Progenitor cell of endocrine pancreas (in vitro differentiated cells): ENCODE results near the gene EBF4. TPM values are rescaled to one million over a fixed set of nuclear protein-coding genes. Genes with fewer than 3 reads are reported as not detected.

Source experiments
- DNase-seq: peaks from one replicate; pipeline ENCODE4 v3.0.0; 2021; ENCODE audit warnings: low spot score; ENCODE audit not compliant: unreplicated experiment
- H3K27ac Mint-ChIP-seq: 2 replicates; pipeline ENCODE4 v1.8.0; 2021; ENCODE audit warnings: mild to moderate bottlenecking, moderate library complexity, mixed read lengths
- H3K27me3 Mint-ChIP-seq: 2 replicates; pipeline ENCODE4 v1.8.0; 2021; ENCODE audit warnings: mixed read lengths
- H3K36me3 Mint-ChIP-seq: 2 replicates; pipeline ENCODE4 v1.8.0; 2022; ENCODE audit warnings: mixed read lengths; ENCODE audit not compliant: insufficient read depth
- H3K4me1 Mint-ChIP-seq: 2 replicates; pipeline ENCODE4 v1.8.0; 2021; ENCODE audit warnings: low read depth, mixed read lengths
- H3K4me3 Mint-ChIP-seq: 2 replicates; pipeline ENCODE4 v1.8.0; 2021; ENCODE audit warnings: low read depth, mild to moderate bottlenecking, moderate library complexity, mixed read lengths
- H3K9me3 Mint-ChIP-seq: 2 replicates; pipeline ENCODE4 v1.8.0; 2021; ENCODE audit warnings: low read depth, mixed read lengths
- CTCF ChIP-seq: fragments of 200-600 bp; sonication (generic); IDR thresholded peaks from one replicate; pipeline ENCODE4 v1.5.0; 2021; ENCODE audit warnings: antibody characterized with exemption, mild to moderate bottlenecking; ENCODE audit not compliant: unreplicated experiment
- total RNA-seq: library from RNA; stranded (reverse); gene quantifications from 2 replicates; pipeline ENCODE4 v1.2.1, GENCODE V29; 2021

The EBF4 gene
- total RNA-seq, 1 donor from 2014 or later = 63.8 TPM

- H3K27ac Mint-ChIP-seq = peak overlapping the region; percentile 33
- TF ChIP-seq CTCF = no peak
Observed at GRCh38 chr20:2653556-2654383, 38.8 kb upstream of the EBF4 start.

GRCh38 chr20:2654384-2654822 lies 38.2 kb upstream of the EBF4 start:
- H3K4me1 Mint-ChIP-seq = peaks cover 15% of the 10 kb centered on the region
- DNase-seq = no peak
- H3K27me3 Mint-ChIP-seq = no peaks in the 10 kb centered on the region
- H3K27ac Mint-ChIP-seq = no peak overlapping the region
- H3K36me3 Mint-ChIP-seq = peaks cover 35% of the 10 kb centered on the region
- no peaks in the 10 kb centered on the region for H3K9me3 Mint-ChIP-seq
- no peak for TF ChIP-seq CTCF
- H3K4me3 Mint-ChIP-seq = peak overlapping the region; percentile 88

More at GRCh38 chr20:2653556-2654383, 38.8 kb upstream of the EBF4 start:
- Mint-ChIP-seq H3K4me3 (peak overlapping the region; percentile 88), H3K36me3 (peaks cover 35% of the 10 kb centered on the region), H3K4me1 (peaks cover 15% of the 10 kb centered on the region), H3K27me3 (no peaks in the 10 kb centered on the region), H3K9me3 (no peaks in the 10 kb centered on the region)
- no peak for DNase-seq

- peak overlapping the region; percentile 88 for H3K4me3 Mint-ChIP-seq
- peaks cover 35% of the 10 kb centered on the region for H3K36me3 Mint-ChIP-seq
- DNase-seq = no peak
- no peak for TF ChIP-seq CTCF
- H3K4me1 Mint-ChIP-seq = peaks cover 15% of the 10 kb centered on the region
- H3K9me3 Mint-ChIP-seq = no peaks in the 10 kb centered on the region
- H3K27ac Mint-ChIP-seq = peak overlapping the region; percentile 16
- no peaks in the 10 kb centered on the region for H3K27me3 Mint-ChIP-seq
Observed at GRCh38 chr20:2654831-2655230, 37.7 kb upstream of the EBF4 start.

GRCh38 chr20:2655331-2656116 lies 37.1 kb upstream of the EBF4 start:
- Mint-ChIP-seq H3K4me3 (no peak overlapping the region), H3K9me3 (no peaks in the 10 kb centered on the region), H3K27ac (peak overlapping the region; percentile 16), H3K27me3 (no peaks in the 10 kb centered on the region), H3K36me3 (peaks cover 36% of the 10 kb centered on the region), H3K4me1 (peaks cover 15% of the 10 kb centered on the region)
- DNase-seq = no peak
- TF ChIP-seq CTCF = no peak

GRCh38 chr20:2656471-2657117 lies 36.0 kb upstream of the EBF4 start:
- Mint-ChIP-seq H3K4me3 (no peak overlapping the region), H3K27ac (peak overlapping the region; percentile 33), H3K36me3 (peaks cover 39% of the 10 kb centered on the region), H3K27me3 (no peaks in the 10 kb centered on the region), H3K4me1 (peaks cover 15% of the 10 kb centered on the region), H3K9me3 (no peaks in the 10 kb centered on the region)
- DNase-seq = no peak
- no peak for TF ChIP-seq CTCF
